GM21447 (cell line): Measurements from ENCODE around the gene ADAMTS4.

Experiments used
- ATAC-seq: cut with Tn5 transposase; IDR thresholded peaks from one replicate; pipeline ENCODE4 v1.9.1; 2021; ENCODE audit not compliant: unreplicated experiment

Gene ADAMTS4

DNA sequence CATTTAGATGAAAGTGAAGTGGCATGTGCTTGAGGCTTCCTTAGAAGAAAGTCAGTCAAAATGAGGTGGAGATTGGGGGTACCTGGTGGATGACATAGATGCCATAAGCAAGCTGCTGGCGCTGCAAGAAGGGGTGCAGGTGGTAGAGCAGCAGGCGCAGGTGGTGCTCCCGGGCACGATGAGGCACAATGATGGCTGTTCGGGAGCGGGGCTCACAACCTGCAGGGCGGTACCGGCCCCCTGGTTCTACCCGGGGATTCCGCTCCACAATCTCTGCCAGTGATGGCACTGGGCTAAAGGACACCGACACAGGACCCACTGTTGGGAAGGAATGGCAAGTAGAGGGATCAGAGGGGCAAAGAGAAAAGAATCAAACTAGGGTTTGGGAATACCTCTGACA, 23.9 kb downstream of the ADAMTS4 start:
- ATAC-seq, result no peak

- no peak for ATAC-seq
These were observed 25.1 kb downstream of the ADAMTS4 start for GRCh38 chr1:161173711-161174110.

- ATAC-seq, result no peak
These were observed 26.0 kb downstream of the ADAMTS4 start for GRCh38 chr1:161172776-161173376.

- ATAC-seq, result no peak
These were observed 26.5 kb downstream of the ADAMTS4 start for GRCh38 chr1:161172349-161172748.

DNA sequence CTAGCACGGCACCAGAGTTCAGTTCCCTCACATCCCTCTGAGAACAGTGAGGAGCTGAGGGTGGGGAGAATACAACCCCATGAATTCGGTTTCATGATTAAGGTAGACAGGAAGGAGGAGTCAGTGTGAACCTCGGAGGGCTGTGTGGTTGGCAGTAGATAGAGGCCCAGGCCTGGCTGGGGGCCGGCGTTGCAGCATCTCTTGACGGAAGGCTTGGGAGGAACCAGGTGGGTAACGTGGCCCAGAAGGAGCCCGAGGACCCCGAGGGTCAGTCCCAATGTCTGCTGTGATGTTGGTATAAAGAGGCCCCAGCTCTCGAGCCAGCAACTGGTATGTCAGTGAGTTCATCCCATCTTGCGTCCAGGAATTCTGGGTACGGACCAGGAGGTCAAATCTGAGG, 27.2 kb downstream of the ADAMTS4 start:
- ATAC-seq, result no peak

DNA sequence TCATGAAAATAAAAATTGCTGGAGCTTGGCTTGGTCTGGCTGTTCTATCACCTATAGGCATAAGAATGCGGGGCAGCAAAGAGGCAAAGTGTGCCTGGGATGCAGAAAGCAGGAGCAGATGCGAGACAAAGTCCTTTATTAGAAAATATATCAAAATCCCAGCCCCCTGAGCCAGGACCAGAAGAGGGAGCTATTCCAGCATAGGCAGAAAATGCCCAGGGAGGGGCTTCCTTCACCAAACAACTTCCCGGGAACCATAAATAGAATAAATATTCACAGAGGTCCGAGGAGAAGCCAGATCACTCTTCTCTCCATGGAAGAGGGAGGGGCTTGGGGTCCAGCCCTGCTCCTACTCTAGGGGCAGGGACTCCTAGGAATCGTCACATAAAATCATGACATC, 27.7 kb downstream of the ADAMTS4 start:
- ATAC-seq, result no peak

DNA sequence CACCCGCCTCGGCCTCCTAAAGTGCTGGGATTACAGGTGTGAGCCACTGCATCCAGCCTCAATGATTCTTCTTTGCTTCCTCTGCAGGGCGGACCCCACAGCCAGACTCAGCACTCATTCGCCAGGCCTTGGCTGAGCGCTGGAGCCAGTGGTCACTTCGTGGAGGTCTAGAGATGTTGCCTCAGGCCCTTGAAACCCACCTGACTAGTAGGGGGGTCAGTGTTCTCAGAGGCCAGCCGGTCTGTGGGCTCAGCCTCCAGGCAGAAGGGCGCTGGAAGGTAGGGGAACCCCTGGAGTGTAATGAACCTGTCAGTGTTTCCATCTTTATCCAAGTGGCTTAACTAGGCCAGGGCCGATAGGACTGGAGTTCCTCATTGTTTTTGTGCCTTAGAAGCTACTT, 29.9 kb downstream of the ADAMTS4 start:
- no peak for ATAC-seq

GRCh38 chr1:161166669-161167548, 31.9 kb downstream of the ADAMTS4 start:
- ATAC-seq, result peak; percentile 3

DNA sequence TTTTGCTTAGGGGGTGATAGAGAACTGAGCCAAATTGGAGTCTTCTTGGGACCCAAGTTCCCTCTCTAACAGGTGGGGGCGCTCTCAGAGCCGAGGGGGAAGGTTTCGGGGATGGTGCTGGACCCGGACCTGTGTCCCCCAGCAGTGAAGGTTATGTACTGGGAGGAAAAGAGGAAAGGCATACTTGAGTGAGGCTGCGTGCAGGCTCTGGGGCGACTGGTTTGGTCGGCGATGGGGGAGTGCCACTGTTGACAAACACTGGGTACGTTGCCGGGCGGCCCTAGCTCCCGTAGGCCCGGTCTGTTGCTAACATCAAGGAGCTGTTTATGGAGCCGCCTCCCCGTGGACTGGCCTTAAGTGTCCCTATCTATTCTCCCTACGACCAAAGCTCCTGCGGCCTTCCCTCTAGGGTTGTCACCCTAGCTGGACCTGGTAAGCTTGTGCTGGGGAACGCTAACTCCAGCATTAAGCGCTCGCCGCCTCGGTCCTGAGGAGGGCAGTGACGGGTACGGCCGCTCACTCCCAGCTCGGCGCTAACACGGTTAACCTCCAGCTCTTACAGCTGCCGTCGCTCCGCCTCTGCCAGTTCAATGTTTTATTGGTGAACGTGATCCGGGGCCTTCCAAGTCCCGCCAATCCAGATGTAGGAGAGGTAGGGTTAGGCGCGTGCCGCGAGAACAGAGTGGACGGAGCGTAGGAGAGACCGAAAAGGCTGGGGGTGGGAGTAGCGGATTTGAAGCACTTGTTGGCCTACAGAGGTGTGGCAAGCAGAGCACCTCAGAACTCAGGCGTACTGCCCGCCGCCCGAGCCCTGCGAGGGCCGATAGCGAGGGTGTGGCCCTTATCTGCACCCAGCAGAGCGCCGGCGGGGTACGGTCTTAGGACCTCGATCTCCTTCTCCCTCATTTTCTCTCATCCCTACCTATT, 32.8 kb downstream of the ADAMTS4 start, which contains the start of gene PPOX:
PPOX (plus strand) TSS at position 685 of the 927 bp plus-strand sequence. CDS start 422 bp downstream, outside the sequence.
- peak; percentile 93 for ATAC-seq

- no peak for ATAC-seq
These were observed 33.8 kb downstream of the ADAMTS4 start for GRCh38 chr1:161164901-161165610.

DNA sequence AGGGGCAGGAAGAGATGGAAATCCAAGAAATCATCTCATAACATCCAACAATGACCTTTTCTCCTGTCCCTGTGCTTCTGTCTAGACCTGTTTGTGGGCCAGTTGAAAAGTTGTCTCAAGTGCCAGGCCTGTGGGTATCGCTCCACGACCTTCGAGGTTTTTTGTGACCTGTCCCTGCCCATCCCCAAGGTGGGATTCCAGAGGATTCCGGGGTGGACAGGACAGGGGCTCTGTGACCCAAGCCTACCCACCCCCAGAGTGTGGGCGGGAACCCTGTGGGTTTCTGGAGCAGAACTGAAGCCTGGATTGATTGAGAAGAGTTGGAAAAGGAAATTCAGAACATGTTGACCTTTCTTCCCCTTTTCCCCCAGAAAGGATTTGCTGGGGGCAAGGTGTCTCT, 35.1 kb downstream of the ADAMTS4 start:
- ATAC-seq, result no peak

GRCh38 chr1:161162806-161163205, 36.0 kb downstream of the ADAMTS4 start:
- ATAC-seq, result no peak

- no peak for ATAC-seq
These were observed 36.8 kb downstream of the ADAMTS4 start for GRCh38 chr1:161162052-161162451.

DNA sequence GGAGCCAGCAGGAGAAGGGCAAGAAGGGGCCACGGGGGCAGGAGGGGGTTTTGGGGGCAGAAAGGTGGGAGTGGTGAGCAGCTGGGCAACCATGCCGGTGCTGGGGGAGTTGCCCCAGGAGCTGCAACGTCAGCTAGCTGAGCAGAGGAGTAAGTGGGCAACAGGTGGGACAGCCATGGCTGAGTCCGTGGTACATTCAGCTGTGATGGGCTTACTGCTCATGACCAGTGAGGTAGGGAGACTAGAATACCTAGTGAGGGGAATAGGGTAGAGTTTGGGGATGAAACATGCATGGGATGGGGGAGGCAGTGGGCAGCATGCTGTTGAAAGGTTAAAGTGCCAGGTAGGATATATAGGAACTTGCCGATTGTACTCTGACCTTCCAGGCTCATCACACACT, 37.2 kb downstream of the ADAMTS4 start:
- no peak for ATAC-seq

- no peak for ATAC-seq
These were observed 38.1 kb downstream of the ADAMTS4 start for GRCh38 chr1:161160671-161161145.

GRCh38 chr1:161159913-161160243, 39.0 kb downstream of the ADAMTS4 start:
- no peak for ATAC-seq

GRCh38 chr1:161159087-161159912, 39.6 kb downstream of the ADAMTS4 start, which contains the start of gene USP21:
TSS of gene USP21 (plus strand) at chr1:161159500. CDS start at chr1:161160641, 1,141 bp downstream.
- ATAC-seq, result peak; percentile 84

DNA sequence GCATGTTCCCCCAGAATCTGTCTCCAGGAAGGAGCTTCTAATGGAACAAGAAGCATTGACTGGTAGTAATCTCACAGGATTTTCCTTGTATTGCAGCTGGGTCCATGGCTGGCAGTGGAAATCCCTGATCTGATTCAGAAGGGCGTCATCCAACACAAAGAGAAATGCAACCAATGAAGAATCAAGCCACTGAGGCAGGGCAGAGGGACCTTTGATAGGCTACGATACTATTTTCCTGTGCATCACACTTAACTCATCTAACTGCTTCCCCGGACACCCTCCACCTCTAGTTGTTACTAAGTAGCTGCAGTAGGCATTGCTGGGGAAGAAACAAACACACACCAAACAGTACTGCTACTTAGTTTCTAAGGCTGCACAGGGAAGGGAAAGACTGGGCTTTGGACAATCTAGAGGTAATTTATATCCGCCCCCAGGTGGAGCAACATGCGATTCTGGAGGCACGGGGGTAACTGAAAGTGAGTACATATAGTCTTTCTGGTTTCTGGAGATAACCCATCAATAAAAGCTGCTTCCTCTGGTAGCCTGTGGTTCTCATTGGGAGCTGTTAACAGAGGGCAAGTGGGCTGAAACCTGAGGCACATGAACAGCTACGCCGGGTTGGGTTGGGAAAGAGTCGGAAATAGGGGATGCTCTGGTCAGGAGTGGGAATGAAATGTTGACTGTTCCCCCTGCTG, 40.4 kb downstream of the ADAMTS4 start:
- ATAC-seq, result no peak

GRCh38 chr1:161157867-161158266, 41.0 kb downstream of the ADAMTS4 start:
- ATAC-seq, result no peak
